Measurements from ENCODE around the gene MSTN.

Gene MSTN
- 0 to 0.12 reads per million in 2 experiments for total RNA-seq

DNA sequence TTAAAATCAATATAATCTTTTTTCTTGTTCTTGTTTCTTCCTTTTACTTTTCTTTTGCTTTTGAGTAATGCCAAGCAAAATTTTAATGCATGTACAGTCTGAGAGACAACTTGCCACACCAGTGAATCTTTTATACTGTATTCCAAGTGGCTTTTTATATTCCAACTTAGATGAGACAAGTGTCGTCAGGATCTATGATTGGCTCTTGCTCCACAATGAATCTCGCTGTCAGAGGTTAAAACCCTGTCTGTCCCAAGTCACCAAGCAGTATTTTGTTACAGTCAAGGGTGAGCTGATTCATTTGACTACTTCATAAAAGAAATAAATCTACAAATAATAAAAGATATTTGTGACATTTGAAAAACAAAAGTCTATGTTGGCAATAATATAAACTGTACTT, at the start of gene MSTN:
MSTN (minus strand) TSS at position 129 of the 400 bp plus-strand sequence. CDS start 133 bp downstream, outside the sequence.
- no peak for DNase-seq (ENCODE audit: low read depth)

DNA sequence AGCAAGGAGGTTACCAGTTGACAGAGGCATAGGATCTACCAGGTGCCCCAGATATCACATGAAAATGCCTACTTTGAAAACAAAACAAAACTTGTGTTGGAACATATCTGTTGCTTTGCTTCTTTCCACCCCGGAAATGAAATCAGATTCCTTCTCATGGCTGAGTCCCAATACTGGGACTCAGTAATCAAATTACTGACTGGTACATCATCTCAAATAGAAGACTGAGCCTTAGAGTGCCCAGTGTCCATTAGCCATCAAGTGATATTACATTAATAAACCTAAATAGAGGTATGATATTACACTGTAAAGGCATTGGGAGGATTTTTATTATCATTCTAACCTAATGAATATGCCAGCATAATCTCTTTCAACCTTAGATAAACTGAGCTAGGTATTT, 48.6 kb upstream of the MSTN start:
- DNase-seq (ENCODE audit: low read depth), result no peak

- no peak for DNase-seq (ENCODE audit: low read depth)
Observed at GRCh38 chr2:190110699-190111098, 48.2 kb upstream of the MSTN start.

- DNase-seq (ENCODE audit: low read depth), result no peak
Observed at GRCh38 chr2:190110131-190110530, 47.6 kb upstream of the MSTN start.

DNA sequence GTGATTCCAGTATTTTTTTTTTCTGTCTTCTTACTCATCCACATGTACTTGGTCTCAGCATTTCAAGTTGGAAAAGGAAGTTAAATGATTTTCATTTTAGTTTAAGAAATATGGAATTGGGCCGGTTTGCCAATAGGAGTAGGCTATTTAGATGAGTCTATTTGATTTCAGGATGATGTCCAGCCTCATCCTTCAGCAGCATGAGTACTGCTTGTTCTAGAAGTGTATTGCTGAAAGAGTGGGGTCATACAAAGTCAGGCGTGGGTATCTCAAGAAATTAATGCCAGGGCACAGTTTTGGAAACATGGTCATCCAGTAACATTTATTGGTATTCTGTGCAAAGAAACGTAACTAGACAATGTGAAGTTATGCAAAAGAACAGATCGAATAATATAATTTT, 44.9 kb upstream of the MSTN start:
- DNase-seq (ENCODE audit: low read depth), result no peak

DNA sequence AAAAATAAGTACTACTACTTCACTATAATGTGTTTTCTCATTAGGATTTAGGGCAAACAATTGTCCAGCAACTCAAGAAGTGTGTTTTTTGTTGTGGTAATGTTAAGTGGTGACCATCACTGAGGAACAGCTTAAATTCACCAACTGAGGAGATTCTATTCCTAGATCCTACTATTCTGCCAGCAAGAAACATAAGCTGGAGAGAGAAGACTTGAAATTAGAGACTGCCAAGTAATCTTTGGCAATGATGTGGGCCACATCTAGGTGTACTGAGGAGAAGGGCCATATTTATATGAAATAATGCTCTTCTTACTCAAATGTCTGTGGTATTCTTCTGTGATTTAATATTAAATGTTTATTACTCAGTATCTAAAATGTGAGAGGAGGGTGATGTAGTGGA, 44.3 kb upstream of the MSTN start:
- DNase-seq (ENCODE audit: low read depth), result no peak

- no peak for DNase-seq (ENCODE audit: low read depth)
Observed at GRCh38 chr2:190105554-190105953, 43.0 kb upstream of the MSTN start.

DNA sequence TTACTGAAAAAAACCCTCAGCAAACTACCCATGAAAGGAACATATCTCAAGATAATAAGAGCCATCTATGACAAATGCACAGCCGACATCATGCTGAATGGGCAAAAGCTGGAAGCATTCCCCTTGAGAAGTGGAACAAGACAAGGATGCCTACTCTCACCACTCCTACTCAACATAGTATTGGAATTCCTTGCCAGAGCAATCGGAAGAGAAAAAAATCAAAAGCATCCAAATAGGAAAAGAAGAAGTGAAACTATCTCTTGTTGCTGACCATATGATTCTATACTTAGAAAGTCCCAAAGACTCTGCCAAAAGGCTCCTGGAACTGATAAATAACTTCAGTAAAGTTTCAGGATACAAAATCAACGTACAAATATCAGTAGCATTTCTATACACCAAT, 40.6 kb upstream of the MSTN start:
- no peak for DNase-seq (ENCODE audit: low read depth)

DNA sequence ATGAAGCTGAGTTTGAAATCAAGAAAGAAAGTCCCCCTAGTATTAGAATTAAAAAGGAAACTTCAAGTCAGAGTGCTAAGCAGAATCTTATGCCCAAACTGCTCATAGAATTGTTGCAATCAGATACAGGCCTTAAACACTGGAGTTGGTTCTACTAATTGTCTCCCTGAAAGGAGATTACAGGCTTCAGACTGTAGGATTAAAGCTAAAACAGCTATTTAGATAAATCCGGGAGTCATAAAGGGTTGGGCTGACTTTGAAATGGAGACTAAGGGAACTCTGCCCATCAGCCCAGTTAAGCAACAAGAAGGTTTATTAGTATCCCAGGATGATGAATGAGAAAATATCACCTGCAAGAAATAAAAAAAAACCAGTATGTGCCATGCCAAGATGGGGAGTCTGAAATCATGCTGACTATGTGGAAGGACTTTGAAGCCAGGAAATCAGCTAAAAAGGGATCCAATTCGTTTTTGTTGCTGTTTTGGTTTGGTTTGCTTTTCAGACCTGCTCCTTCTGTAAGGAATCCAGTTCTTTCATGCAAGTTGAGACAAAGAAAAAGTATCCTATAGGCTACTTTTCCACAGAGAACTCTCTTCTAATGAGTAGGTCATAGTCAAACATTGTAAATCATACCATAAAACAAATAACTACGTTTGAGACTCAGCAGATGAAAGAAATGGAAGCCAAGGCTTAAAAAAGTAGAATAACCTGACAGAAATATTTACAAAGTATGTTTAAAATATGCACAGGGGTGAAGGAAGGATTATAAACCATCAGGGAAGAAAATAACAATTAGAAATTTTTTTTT, 37.6 kb upstream of the MSTN start:
- no peak for DNase-seq (ENCODE audit: low read depth)

- DNase-seq (ENCODE audit: low read depth), result no peak
Observed at GRCh38 chr2:190098851-190099250, 36.3 kb upstream of the MSTN start.

DNA sequence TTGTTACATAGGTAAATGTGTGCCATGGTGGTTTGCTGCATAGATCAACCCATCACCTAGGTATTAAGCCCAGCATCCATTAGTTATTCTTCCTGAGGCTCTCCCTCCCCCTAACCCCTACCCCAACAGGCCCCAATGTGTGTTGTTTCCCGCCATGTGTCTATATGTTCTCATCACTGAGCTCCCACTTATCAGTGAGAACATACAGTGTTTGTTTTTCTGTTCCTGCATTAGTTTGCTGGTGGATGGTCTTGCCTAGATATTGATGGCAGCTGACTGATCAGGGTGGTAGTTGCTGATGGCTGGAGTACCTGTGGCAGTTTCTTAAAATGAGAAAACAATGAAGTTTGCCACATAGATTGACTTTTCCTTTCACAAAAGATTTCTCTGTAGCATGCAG, 34.6 kb upstream of the MSTN start:
- no peak for DNase-seq (ENCODE audit: low read depth)

DNA sequence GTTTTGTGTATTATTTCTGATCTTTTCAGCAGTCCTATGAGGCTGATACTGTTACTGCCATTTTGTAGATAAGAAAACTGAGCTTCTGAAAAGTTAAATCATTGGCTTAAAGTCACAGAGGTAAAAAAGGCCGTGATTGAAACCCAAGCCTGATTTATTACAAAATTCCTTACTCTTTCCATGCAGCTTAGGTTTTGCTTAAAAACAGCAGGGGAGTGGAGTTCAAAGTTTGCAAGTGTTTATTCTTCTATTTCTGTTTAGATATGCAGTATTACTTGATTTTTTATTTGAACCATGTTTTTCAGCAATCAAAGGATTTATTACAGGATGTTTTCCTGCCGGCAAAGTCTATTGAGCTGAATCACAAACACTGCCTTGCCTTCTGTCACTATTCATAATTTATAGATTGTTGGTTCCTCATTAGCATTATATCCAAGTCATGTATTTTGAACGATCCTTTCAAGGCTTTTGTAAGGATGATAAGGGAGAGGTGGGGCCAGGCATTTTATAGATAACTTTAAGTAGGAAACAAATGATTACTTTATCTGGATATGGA, 31.9 kb upstream of the MSTN start:
- no peak for DNase-seq (ENCODE audit: low read depth)

GRCh38 chr2:190093793-190094192, 31.3 kb upstream of the MSTN start:
- no peak for DNase-seq (ENCODE audit: low read depth)

DNA sequence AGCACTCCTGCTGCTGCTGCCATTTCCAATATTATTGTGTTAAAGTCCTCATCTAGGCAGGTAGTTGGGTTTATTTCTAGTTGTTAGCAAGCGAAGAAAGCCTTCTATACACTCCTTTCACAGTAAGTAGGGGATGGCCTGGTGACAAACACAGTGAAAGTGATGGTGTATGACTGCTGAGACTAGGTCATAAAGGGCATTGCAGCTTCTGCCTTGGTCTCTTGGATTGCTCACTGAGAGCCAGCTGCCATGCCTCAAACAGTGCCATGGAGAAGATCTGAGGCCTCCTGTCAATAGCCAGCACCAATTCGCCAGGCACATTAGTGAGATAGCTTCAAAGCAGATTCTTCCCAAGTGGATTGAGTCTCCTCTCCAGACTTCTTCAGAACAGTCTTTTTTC, 27.6 kb upstream of the MSTN start:
- DNase-seq (ENCODE audit: low read depth), result no peak

DNA sequence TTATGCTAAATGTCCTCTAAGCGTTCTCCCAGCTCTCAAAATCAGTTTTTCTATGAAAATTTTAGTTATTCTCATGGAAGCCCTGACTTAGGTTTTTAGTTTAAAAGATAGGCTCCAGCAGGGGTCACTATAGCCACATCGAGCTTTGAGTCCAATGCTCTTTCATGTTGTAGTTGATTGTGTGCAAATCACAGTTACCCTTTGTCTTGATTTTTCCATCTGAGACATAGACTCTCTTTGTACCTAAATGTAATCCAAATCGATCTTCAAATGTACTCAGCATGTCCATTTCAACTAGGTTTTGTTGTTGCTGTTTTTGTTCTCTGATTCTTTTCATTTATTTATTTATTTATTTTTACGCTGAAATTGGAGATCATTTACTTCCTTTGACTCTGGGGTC, 26.4 kb upstream of the MSTN start:
- DNase-seq (ENCODE audit: low read depth), result peak; percentile 12

DNA sequence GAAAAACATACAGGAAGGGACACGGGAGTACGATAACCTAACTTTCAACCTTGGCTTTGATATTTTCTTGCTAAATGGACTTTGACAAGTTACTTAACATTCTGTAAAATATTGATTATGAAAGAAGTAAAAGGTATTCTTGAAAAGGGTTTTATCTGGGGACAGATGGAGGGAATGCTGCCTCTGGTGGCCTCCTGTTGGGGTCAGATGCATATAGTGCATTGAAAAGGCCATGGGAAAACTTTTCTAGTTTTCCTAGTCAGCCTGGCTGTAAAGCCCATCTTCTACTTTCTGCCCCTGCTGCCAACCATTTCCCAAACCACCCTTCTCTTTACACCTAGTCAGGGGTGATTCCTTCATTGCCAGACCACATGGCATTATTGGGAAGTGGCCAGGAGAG, 22.2 kb upstream of the MSTN start:
- DNase-seq (ENCODE audit: low read depth), result no peak

DNA sequence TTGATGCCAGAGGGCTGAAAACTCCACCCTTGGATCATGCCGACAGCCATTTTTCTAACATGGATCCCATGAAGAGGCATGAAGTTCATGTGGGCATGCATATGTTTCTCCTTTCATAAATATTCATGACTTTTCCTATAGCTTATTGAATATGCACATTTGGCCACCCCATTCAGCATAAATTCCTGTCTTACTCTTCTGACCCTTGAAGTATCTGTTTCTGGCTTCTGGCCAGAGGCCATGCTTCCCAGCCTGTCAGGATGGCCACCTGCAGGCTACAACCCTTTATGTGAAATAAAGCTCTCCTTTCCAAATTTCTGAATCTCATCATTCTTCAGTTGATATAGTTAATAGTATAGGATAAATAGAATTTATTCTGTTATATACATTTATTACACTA, 19.6 kb upstream of the MSTN start:
- no peak for DNase-seq (ENCODE audit: low read depth)

- DNase-seq (ENCODE audit: low read depth), result no peak
Observed at GRCh38 chr2:190080527-190081049, 18.1 kb upstream of the MSTN start.

- DNase-seq (ENCODE audit: low read depth), result no peak
Observed at GRCh38 chr2:190079160-190079559, 16.6 kb upstream of the MSTN start.

GRCh38 chr2:190075623-190076022, 13.1 kb upstream of the MSTN start:
- DNase-seq (ENCODE audit: low read depth), result no peak

DNA sequence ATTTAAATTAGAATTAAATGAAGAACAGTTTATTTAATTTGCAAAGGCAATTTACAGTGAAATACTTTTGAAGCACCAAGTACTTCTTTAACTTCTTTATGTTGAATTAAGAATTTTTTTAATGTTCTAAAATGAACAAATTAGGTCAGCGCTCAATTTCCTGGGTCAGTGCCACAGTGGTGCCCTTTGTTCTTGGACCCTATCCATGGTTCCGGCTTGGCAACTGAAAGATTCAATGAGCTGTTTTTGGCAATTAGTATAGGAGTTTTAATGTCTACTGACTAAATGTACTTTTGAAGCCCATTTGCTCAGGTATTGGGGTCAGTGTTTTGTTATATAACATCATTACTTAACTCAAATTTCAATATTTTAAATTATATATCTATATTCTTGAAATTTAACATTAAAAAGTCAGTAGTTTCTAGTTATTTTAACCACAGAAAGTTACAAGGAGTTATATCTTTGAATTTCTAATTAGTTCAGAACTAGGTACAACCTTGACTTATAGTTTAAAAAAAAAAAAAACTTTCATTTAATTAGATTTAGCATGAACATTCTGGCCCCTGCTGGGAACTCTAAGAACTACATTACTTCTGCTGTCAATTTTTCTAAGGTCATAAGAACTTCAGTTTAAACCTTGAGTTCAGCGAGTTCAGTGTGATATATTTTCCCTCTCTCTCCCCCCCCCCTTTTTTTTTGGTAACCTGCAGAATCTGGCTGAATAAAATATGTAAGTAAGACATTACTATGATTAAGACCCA, 7.6 kb upstream of the MSTN start:
- peak; percentile 2 for DNase-seq (ENCODE audit: low read depth)

DNA sequence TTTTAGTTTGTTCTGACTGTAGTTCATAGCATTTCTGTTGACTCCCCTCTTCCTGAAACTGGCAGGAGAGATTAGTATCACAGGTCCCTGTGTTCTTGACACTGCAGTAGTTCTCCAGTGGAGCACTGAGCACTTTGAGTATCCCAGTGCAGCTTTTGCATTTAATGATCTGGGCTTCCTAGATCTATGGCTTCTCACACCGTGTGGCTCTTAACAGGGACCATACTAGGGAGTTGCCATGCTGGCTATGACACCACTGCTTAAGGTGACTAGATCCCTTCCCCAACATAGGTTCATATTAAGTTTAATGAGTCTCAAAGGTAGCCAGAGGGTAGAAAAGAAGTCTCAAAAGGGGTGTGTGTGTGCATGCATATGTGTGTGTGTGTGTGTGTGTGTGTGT, 6.2 kb upstream of the MSTN start:
- no peak for DNase-seq (ENCODE audit: low read depth)

DNA sequence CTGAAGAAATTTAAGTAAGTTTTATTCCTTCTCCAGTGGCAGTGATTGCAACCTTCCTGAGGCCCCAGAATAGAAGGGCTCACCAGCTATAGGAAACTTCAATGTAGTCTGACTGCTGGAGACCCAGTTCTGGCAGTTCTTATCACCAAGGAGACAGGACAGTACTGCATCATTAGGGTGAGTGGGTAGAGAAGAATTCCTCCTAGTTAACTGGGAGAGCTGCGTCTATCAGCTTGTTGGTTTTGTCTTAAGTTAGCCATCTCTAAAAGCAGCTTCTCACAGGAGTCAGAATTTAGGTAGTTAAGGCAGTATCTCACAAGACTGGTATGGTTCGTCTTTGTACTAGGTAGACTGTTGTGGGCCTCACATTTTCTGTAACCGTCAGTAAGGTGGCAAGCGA, 3.3 kb upstream of the MSTN start:
- DNase-seq (ENCODE audit: low read depth), result no peak

Measured in T follicular helper cell (primary cell).